Right lobe of liver (tissue), 6 donors: ENCODE results near the gene CDC42EP4. TPM values are rescaled to one million over a fixed set of nuclear protein-coding genes. Genes with fewer than 3 reads are reported as not detected.
"Not testable (repeated sequence)": the region's sequence is repeated elsewhere in the genome, so short reads cannot be mapped to it uniquely, and the experiment has no call there.

ENCODE experiments used
- ATAC-seq, 4 donors: fragments of 200-7000 bp; cut with Tn5 transposase; one replicate each; pipeline ENCODE4 v1.9.1; 2020; ENCODE audit warnings: mild to moderate bottlenecking in 4 of 4, moderate library complexity in 4 of 4
- DNase-seq, 3 donors: peaks; one replicate each; pipeline ENCODE4 v3.0.0-alpha.2; 2020
- H3K27ac ChIP-seq, 3 donors: fragments of 200-600 bp; one replicate each; pipeline ENCODE4 v1.8.0; 2022
- H3K27me3 ChIP-seq, 2 donors: fragments of 200-600 bp; one replicate each; pipeline ENCODE4 v1.8.0; 2022
- H3K36me3 ChIP-seq, 4 donors: fragments of 200-600 bp; sonication (generic) in 1 of 4; one replicate each; pipeline versions ENCODE4 v1.5.1 to v1.8.0; 2017 to 2022; ENCODE audit warnings: control low read depth in 1 of 4
- H3K4me1 ChIP-seq, 4 donors: fragments of 200-600 bp; sonication (generic) in 1 of 4; one replicate each; pipeline versions ENCODE4 v1.5.1 to v1.8.0; 2017 to 2022; ENCODE audit warnings: control low read depth in 1 of 4
- H3K4me3 ChIP-seq, 3 donors: fragments of 200-600 bp; one replicate each; pipeline ENCODE4 v1.8.0; 2022
- H3K9me3 ChIP-seq, 4 donors: fragments of 200-600 bp; sonication (generic) in 1 of 4; one replicate each; pipeline versions ENCODE4 v1.5.1 to v1.8.0; 2017 to 2022; ENCODE audit warnings: control low read depth in 1 of 4
- CTCF ChIP-seq, 4 donors: fragments of 200-600 bp in 3 of 4; fragments of 450-650 bp in 1 of 4; IDR thresholded peaks; one replicate each; pipeline versions ENCODE4 v1.5.1 to v1.8.0; 2016 to 2022; ENCODE audit warnings: antibody characterized with exemption in 4 of 4, mild to moderate bottlenecking in 2 of 4
- POLR2A ChIP-seq: fragments of 450-650 bp; IDR thresholded peaks from one replicate; pipeline ENCODE4 v1.6.1; 2017; ENCODE audit warnings: antibody characterized with exemption, mild to moderate bottlenecking
- WGBS: methylation state at CpG from one replicate; pipeline ENCODE4 v1.1.6; 2018; ENCODE audit warnings: low coverage, low lambda C conversion rate; ENCODE audit not compliant: insufficient coverage; ENCODE audit errors: missing lambda C conversion rate; 5-methylcytosine and 5-hydroxymethylcytosine counted together
- intact Hi-C, 2 donors: fragments of 100-400 bp; cut with DNase I; formaldehyde crosslinking; loops; one replicate each; pipeline versions ENCODE4 v1.11.2 to v1.14.1; 2022
- total RNA-seq, 6 experiments: library from RNA; depleted of rRNA in 2 of 6; stranded (reverse); fragments of >200 nt in 2 of 6; fragmentation: NEBNext Ultra II Directional in 3 of 6; extraction: Animal tissue kit (Norgen Biotek cat#: 25700) in 3 of 6; gene quantifications; one replicate each; pipeline versions ENCODE4 v1.1.0 to v1.2.4, GENCODE V29; 2016 to 2023
- donor health status: DM: no; HTN: yes; CAD: no.
- donor health status: DM: no; HTN: no; CAD: no.
- donor health status: DM: no; HTN: no; CAD: no.
- donor health status: DM: no; HTN: yes; CAD: no.
- donor health status: DM: no; HTN: yes; CAD: no.

CDC42EP4 gene
- total RNA-seq, 6 experiments from 2014 or later: 27.5 to 34.9 (median 30.9) TPM

- ATAC-seq: no peak
- 70% methylated on average over 4 of the region's 12 CpGs for WGBS
- no peak for DNase-seq
These were observed 23.1 kb upstream of the CDC42EP4 start for GRCh38 chr17:73334771-73335513.

DNA sequence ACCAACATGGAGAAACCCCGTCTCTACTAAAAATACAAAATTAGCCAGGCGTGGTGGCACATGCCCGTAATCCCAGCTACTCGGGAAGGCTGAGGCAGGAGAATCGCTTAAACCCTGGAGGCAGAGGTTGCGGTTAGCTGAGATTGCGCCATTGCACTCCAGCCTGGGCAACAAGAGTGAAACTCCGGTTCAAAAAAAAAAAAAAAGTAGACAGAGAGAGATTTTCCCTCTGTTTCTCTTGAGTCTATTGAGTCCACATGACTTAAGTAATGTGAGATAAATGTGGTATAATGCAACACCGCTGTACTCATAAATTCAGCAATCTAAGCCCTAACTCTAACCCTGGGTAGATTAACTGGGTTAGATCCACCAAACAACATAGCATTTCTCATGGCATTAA lies 21.6 kb upstream of the CDC42EP4 start:
- WGBS: 77% methylated on average over 9 of the region's 9 CpGs
- H3K27me3 ChIP-seq, H3K9me3 ChIP-seq, ATAC-seq, intact Hi-C loops, H3K27ac ChIP-seq, H3K4me1 ChIP-seq, H3K4me3 ChIP-seq, H3K36me3 ChIP-seq, DNase-seq: not testable (repeated sequence)

More at GRCh38 chr17:73334771-73335513, 23.1 kb upstream of the CDC42EP4 start:
- intact Hi-C loops: no loop called here
- no peaks in the 10 kb centered on the region for H3K4me1 ChIP-seq
- no peaks in the 10 kb centered on the region for H3K9me3 ChIP-seq
- H3K27me3 ChIP-seq: no peaks in the 10 kb centered on the region
- TF ChIP-seq CTCF (IDR thresholded peaks at IDR 0.05) (no peak), POLR2A (no peak)
- no peaks in the 10 kb centered on the region for H3K36me3 ChIP-seq
- no peak overlapping the region for H3K4me3 ChIP-seq
- no peak overlapping the region for H3K27ac ChIP-seq

- no peaks in the 10 kb centered on the region for H3K4me1 ChIP-seq
- H3K27me3 ChIP-seq: no peaks in the 10 kb centered on the region
- DNase-seq (no peak), ATAC-seq (no peak)
- H3K9me3 ChIP-seq: no peaks in the 10 kb centered on the region
- TF ChIP-seq CTCF (IDR thresholded peaks at IDR 0.05): no peak
- no peak for TF ChIP-seq POLR2A
- H3K36me3 ChIP-seq: no peaks in the 10 kb centered on the region
- H3K27ac ChIP-seq: no peak overlapping the region
- WGBS: 61% methylated on average over 3 of the region's 3 CpGs
- intact Hi-C loops: no loop called here
- H3K4me3 ChIP-seq: no peak overlapping the region
These were observed 19.3 kb upstream of the CDC42EP4 start for GRCh38 chr17:73331060-73331459.

- no peak for ATAC-seq
- TF ChIP-seq CTCF (IDR thresholded peaks at IDR 0.05) (no peak), POLR2A (no peak)
- intact Hi-C loops: no loop called here
These were observed 15.9 kb upstream of the CDC42EP4 start for GRCh38 chr17:73327676-73328075.

DNA sequence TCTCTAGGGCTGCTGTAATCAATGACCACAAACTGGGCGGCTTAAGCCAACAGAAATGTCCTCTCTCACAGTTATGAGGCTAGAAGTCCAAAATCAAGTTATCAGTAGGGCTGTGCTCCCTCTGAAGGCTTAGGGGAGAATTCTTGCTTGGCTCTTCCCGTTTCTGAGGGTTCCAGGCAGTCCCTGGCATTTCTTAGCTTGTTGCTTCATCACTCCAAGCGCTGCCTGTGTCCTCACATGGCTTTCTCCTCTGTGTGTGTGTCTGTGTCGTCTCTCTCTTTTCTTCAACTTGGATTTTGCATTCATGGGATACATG lies 13.7 kb upstream of the CDC42EP4 start:
- H3K4me3 ChIP-seq: no peak overlapping the region
- no peaks in the 10 kb centered on the region for H3K9me3 ChIP-seq
- no peaks in the 10 kb centered on the region for H3K27me3 ChIP-seq
- H3K4me1 ChIP-seq: no peaks in the 10 kb centered on the region
- DNase-seq (no peak), ATAC-seq (peak in 1 of 4 donors; percentile 35)
- TF ChIP-seq CTCF (IDR thresholded peaks at IDR 0.05): no peak
- no peak for TF ChIP-seq POLR2A
- no peaks in the 10 kb centered on the region for H3K36me3 ChIP-seq
- intact Hi-C loops: no loop called here
- H3K27ac ChIP-seq: no peak overlapping the region
- WGBS: 29% methylated on average over 4 of the region's 4 CpGs

More at GRCh38 chr17:73327676-73328075, 15.9 kb upstream of the CDC42EP4 start:
- no peaks in the 10 kb centered on the region for H3K36me3 ChIP-seq
- H3K9me3 ChIP-seq: no peaks in the 10 kb centered on the region
- no peaks in the 10 kb centered on the region for H3K27me3 ChIP-seq
- H3K4me1 ChIP-seq: no peaks in the 10 kb centered on the region
- DNase-seq: no peak
- WGBS: 81% methylated on average over 3 of the region's 7 CpGs
- no peak overlapping the region for H3K27ac ChIP-seq
- no peak overlapping the region for H3K4me3 ChIP-seq
